HG03108 (cell line): ENCODE measurements around the gene PAPSS2.
"Not testable (repeated sequence)": the region's sequence is repeated elsewhere in the genome, so short reads cannot be mapped to it uniquely, and the experiment has no call there.

ENCODE experiments used
- ATAC-seq: cut with Tn5 transposase; IDR thresholded peaks from one replicate; pipeline ENCODE4 v1.9.1; 2021; ENCODE audit warnings: moderate library complexity; ENCODE audit not compliant: unreplicated experiment

The PAPSS2 gene

GRCh38 chr10:87642486-87642885, 17.2 kb upstream of the PAPSS2 start:
- ATAC-seq, result no peak

- ATAC-seq, result no peak
Measured at GRCh38 chr10:87642988-87643387, 16.7 kb upstream of the PAPSS2 start.

DNA sequence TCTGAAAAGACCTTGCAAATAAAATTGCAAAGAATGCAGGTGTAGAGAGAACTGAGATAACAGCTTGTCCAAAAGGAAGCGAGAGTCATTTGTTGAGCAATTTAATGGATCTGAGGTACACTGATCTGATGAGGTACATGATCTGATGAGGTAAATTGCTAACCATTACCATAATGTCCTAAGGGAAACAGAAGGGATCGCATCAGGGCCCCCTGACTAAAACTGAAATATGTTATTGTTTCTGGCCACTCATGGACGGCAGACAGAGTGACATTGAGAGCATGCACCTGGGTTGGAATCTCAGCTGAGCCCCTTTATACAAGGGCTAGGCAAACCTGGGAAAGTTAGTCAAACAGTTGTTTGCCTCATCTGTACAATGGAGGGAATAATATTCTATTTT, 15.8 kb upstream of the PAPSS2 start:
- no peak for ATAC-seq

GRCh38 chr10:87644500-87644899, 15.2 kb upstream of the PAPSS2 start:
- ATAC-seq, result not testable (repeated sequence)

DNA sequence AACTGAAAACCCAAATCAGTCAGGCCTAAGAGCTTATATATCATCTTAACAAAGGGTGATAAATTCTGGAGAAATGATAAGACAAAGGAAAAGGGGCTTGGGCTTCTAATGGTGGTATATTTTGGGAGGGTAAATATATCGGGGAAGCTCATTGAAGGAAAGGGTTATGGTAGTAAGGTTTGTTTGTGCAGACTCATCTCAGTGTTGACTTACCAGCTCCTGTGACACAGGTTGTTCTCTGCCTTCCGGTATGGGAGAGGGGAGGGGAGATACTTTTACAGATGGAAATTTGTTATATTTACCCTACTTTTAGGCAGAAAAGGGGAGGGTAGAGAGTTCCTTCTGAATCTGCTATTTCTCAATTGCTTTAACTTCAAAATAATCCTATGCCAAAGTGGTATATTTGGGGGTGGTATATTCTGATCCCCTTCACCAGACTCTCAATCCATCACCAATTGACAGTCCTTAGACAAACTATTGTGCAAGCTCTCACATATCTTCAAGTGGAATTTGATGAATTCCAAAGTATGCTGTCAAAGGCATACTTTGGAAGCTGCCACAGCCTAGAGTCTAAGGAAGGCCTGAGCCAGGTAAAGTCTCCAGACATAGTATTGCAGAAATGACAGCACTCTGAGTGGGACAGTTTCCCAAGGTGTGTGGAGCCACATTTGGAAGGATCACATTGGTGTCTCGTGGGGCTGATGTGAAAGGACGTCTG, 13.3 kb upstream of the PAPSS2 start:
- ATAC-seq, result no peak

- ATAC-seq, result no peak
Measured at GRCh38 chr10:87646935-87647334, 12.7 kb upstream of the PAPSS2 start.

GRCh38 chr10:87650838-87651589, 8.7 kb upstream of the PAPSS2 start:
- ATAC-seq, result no peak

GRCh38 chr10:87651801-87652200, 7.9 kb upstream of the PAPSS2 start:
- ATAC-seq, result no peak

GRCh38 chr10:87652261-87652660, 7.4 kb upstream of the PAPSS2 start:
- ATAC-seq, result no peak

DNA sequence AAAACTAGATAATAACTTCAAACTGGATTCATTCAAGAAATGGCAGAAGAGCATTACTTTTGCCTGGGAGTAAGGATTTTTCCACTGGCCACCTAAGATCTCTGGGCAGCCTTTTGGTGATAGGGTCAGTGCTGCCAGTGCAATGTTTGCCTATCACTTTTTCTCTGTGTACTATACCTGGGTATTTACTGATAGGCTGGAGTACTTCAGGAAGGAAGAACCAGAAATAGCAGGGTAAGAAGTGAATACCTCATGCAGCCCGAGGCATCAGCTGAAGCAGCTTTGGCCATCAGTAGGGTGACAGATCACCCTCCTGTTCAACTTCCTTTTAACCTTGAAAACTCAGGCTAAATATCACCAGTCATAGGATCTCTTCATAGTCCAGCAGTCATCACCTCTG, 5.5 kb upstream of the PAPSS2 start:
- ATAC-seq, result no peak

GRCh38 chr10:87656431-87657072, 3.1 kb upstream of the PAPSS2 start:
- no peak for ATAC-seq

- ATAC-seq, result no peak
Measured at GRCh38 chr10:87657371-87657770, 2.3 kb upstream of the PAPSS2 start.

GRCh38 chr10:87658321-87658795, 1.3 kb upstream of the PAPSS2 start:
- no peak for ATAC-seq

GRCh38 chr10:87658858-87659555, 671 bp upstream of the PAPSS2 start:
- ATAC-seq, result no peak

DNA sequence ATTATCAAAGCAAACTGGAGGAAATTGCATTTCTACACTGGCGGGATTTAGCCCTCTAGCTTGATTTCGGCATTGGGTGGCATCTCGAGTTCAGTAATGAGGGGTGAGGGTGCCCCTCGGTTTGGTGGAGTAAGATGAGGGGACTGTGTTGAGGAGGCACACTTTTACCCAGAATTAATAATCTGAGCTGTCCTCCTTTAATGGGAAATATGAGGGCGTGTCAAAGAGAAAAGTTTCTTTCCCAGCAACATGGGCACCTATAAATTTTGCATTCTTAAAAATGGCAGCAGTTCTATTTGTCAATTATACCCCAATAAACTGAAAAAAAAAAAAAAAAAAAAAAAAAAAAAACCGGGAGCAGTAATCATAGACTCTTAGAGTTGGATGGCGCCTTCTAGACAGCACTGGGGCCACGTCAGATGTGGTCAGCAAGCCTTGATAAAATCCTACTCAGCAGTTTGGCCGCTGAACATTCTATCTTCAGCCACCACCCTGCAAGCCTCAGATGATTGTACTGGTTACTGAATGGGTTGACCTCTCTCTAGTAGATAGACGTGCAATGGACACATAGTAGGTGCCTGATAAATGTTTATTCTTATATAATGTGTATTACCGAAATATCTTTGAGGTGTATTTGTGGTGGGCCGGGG, 931 bp downstream of the PAPSS2 start:
- ATAC-seq, result no peak

- ATAC-seq, result no peak
Measured at GRCh38 chr10:87661861-87662785, 2.4 kb downstream of the PAPSS2 start.

DNA sequence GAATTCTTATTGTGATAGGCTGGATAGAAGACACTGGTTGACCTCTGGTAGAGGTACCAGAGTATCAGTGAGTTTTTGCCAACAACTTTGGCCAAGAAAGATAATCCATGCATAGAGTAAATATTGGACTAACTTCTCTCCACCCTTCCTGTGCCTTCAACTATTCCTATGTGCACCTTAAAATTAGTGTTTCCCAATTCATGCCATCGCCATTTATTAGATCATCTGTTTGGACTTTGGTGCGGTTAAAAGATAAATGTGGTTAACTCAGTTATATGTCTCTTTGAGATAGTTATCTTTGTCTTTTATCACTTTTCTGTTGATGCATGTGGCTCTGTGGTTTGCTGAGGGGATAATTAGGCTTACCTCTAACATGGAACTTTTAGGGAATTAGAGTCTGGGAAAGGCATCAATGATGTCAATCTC, 4.6 kb downstream of the PAPSS2 start:
- ATAC-seq, result no peak

DNA sequence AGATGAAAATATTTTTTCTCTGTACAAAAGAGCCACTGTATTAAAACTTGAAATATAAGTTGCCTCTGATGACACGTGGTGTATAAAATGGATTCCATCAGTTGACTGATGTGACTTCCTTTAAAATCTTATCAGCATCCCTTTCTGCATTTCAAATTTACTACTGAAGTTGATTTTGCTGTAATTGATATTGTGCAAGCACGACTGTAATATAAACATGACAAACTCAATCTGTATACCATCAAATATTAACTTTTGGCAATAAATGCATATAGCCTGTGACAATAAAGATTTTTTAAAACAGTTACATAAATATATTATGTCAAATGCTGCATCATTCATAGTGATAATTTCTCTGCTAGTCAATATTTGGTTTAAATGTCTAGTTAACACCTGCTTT, 7.8 kb downstream of the PAPSS2 start:
- ATAC-seq, result no peak

- no peak for ATAC-seq
Measured at GRCh38 chr10:87668324-87669074, 8.8 kb downstream of the PAPSS2 start.
